Right ventricle myocardium inferior (tissue), 1 donor: ENCODE data around the gene TMEM167A. TPM values are rescaled to one million over a fixed set of nuclear protein-coding genes. Genes with fewer than 3 reads are reported as not detected.
A peak's percentile ranks its signal among the peaks of the same experiment; 100 is the strongest.
"Not testable (repeated sequence)": the region's sequence is repeated elsewhere in the genome, so short reads cannot be mapped to it uniquely, and the experiment has no call there.

Experiments used
- ATAC-seq: fragments of 200-7000 bp; cut with Tn5 transposase; one replicate; pipeline ENCODE4 v1.9.1; 2020; ENCODE audit warnings: mild to moderate bottlenecking, moderate library complexity
- DNase-seq: peaks from one replicate; pipeline ENCODE4 v3.0.0; 2021; ENCODE audit errors: missing footprints
- intact Hi-C: fragments of 100-400 bp; cut with DNase I; formaldehyde crosslinking; loops from one replicate; pipeline ENCODE4 v1.11.0; 2022
- total RNA-seq: library from RNA; stranded (reverse); fragmentation: NEBNext Ultra II Directional; extraction: Animal tissue kit (Norgen Biotek cat#: 25700); gene quantifications from one replicate; pipeline ENCODE4 v1.2.1, GENCODE V29; 2021
- donor health status: DM: no; HTN: yes; CAD: no; lungs with severe emphysema.

Gene TMEM167A
- total RNA-seq, 1 donor from 2014 or later, result 53.9 TPM

- ATAC-seq (no peak), DNase-seq (no peak)
- intact Hi-C loops, result loop anchor here (5.0 kb wide), 2 partner anchors 58 to 307 kb away; no protein-coding TSS in a partner anchor
Observed at GRCh38 chr5:83095163-83095956, 18.2 kb upstream of the TMEM167A start.

- no peak for ATAC-seq
- intact Hi-C loops, result no loop called here
- DNase-seq, result no peak
Observed at GRCh38 chr5:83093692-83094091, 16.5 kb upstream of the TMEM167A start.

- DNase-seq (no peak), ATAC-seq (no peak)
- intact Hi-C loops, result no loop called here
Observed at GRCh38 chr5:83092619-83093018, 15.4 kb upstream of the TMEM167A start.

- no peak for ATAC-seq
- intact Hi-C loops, result no loop called here
Observed at GRCh38 chr5:83090169-83090568, 13.0 kb upstream of the TMEM167A start.

GRCh38 chr5:83085106-83085505 lies 7.9 kb upstream of the TMEM167A start:
- intact Hi-C loops, result no loop called here
- ATAC-seq, result no peak
- DNase-seq, result no peak

More at GRCh38 chr5:83090169-83090568, 13.0 kb upstream of the TMEM167A start:
- DNase-seq, result no peak

- intact Hi-C loops, result no loop called here
- ATAC-seq (no peak), DNase-seq (no peak)
Observed at GRCh38 chr5:83084336-83084735, 7.1 kb upstream of the TMEM167A start.

GRCh38 chr5:83082750-83083149 lies 5.6 kb upstream of the TMEM167A start:
- ATAC-seq, result no peak
- intact Hi-C loops, result no loop called here
- DNase-seq, result no peak

GRCh38 chr5:83077662-83078261 lies 568 bp upstream of the TMEM167A start:
- ATAC-seq (no peak), DNase-seq (no peak)
- intact Hi-C loops, result loop anchor here (10.0 kb wide), 2 partner anchors 327 to 357 kb away; no protein-coding TSS in a partner anchor

GRCh38 chr5:83072966-83073365 lies 4.2 kb downstream of the TMEM167A start:
- DNase-seq (no peak), ATAC-seq (no peak)
- intact Hi-C loops, result loop anchor here (10.0 kb wide), 2 partner anchors 332 to 362 kb away; no protein-coding TSS in a partner anchor

GRCh38 chr5:83071286-83072051 lies 5.7 kb downstream of the TMEM167A start:
- intact Hi-C loops, result loop anchor here (10.0 kb wide), 2 partner anchors 333 to 363 kb away; no protein-coding TSS in a partner anchor
- no peak for DNase-seq
- no peak for ATAC-seq

- intact Hi-C loops, result no loop called here
- DNase-seq (no peak), ATAC-seq (no peak)
Observed at GRCh38 chr5:83069096-83069799, 7.9 kb downstream of the TMEM167A start.

- intact Hi-C loops, ATAC-seq, DNase-seq: not testable (repeated sequence)
Observed at GRCh38 chr5:83067377-83067776, 9.8 kb downstream of the TMEM167A start.

- DNase-seq (no peak), ATAC-seq (no peak)
- intact Hi-C loops, result no loop called here
Observed at GRCh38 chr5:83066548-83067110, 10.6 kb downstream of the TMEM167A start.

GRCh38 chr5:83059341-83059740 lies 17.9 kb downstream of the TMEM167A start:
- intact Hi-C loops, result no loop called here
- DNase-seq (no peak), ATAC-seq (no peak)

GRCh38 chr5:83058726-83059125 lies 18.5 kb downstream of the TMEM167A start:
- ATAC-seq, result no peak
- no peak for DNase-seq
- intact Hi-C loops, result no loop called here

- ATAC-seq (no peak), DNase-seq (no peak)
- intact Hi-C loops, result no loop called here
Observed at GRCh38 chr5:83055166-83055565, 22.0 kb downstream of the TMEM167A start.

GRCh38 chr5:83050723-83051340 lies 26.4 kb downstream of the TMEM167A start:
- DNase-seq (no peak), ATAC-seq (peak; percentile 37)
- intact Hi-C loops, result no loop called here

GRCh38 chr5:83049370-83049885 lies 27.8 kb downstream of the TMEM167A start:
- intact Hi-C loops, result no loop called here
- ATAC-seq (no peak), DNase-seq (no peak)
